ENCODE results near the gene WDR73.

DNA sequence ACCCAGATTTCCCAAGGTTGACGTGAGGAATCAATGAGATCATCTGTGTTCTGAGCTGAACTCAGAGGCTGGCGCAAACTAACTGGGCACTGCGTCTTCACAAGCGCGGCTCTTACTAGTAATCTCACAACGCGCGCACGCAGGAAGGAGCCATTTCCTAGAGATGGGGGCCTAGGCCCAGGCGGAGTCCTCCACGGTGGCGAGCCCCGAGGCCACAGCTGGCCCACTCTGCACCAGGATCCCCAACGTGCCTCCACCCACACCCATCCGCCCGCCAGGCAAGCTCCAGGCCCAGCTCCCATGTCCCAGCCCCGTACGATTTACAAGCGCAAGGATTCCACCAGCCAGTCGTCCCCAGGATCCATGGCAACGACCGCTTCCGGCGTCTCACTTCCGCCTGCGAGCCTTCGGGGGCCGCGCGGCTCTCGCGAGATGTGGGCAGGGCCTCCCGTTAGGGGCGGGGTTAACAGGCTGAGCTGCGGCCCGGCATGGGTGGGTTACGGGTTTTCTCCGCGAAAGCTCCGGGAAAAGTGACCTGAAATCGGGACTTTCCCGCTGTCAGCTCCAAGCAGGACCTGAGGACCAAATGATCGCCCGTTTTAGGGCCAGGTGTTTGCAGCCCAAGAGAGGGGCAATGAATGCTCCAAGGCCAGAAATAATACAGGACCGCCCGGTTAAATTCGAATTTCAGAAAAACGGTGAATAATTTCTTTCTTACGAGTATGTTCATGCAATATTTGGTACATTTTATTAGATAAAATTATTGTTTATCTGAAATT lies at the start of gene WDR73:
- peak; percentile 66; the same call in 1 of the 2 replicates for TF ChIP-seq TAF1 (IDR thresholded peaks at IDR 0.05; ENCODE audit: borderline replicate concordance, insufficient read depth, low read length)
- peak; percentile 89 for TF ChIP-seq POLR2AphosphoS5 (IDR thresholded peaks at IDR 0.05; ENCODE audit: low read depth, low read length)
- TF ChIP-seq, protein P1, sequence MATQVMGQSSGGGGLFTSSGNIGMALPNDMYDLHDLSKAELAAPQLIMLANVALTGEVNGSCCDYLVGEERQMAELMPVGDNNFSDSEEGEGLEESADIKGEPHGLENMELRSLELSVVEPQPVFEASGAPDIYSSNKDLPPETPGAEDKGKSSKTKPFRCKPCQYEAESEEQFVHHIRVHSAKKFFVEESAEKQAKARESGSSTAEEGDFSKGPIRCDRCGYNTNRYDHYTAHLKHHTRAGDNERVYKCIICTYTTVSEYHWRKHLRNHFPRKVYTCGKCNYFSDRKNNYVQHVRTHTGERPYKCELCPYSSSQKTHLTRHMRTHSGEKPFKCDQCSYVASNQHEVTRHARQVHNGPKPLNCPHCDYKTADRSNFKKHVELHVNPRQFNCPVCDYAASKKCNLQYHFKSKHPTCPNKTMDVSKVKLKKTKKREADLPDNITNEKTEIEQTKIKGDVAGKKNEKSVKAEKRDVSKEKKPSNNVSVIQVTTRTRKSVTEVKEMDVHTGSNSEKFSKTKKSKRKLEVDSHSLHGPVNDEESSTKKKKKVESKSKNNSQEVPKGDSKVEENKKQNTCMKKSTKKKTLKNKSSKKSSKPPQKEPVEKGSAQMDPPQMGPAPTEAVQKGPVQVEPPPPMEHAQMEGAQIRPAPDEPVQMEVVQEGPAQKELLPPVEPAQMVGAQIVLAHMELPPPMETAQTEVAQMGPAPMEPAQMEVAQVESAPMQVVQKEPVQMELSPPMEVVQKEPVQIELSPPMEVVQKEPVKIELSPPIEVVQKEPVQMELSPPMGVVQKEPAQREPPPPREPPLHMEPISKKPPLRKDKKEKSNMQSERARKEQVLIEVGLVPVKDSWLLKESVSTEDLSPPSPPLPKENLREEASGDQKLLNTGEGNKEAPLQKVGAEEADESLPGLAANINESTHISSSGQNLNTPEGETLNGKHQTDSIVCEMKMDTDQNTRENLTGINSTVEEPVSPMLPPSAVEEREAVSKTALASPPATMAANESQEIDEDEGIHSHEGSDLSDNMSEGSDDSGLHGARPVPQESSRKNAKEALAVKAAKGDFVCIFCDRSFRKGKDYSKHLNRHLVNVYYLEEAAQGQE (IDR thresholded peaks at IDR 0.05; ENCODE audit: insufficient read depth in 1 of 2, low read depth in 2 of 2, low read length in 2 of 2): no peak
